ENCODE data around the gene DDX39A.

The DDX39A gene

DNA sequence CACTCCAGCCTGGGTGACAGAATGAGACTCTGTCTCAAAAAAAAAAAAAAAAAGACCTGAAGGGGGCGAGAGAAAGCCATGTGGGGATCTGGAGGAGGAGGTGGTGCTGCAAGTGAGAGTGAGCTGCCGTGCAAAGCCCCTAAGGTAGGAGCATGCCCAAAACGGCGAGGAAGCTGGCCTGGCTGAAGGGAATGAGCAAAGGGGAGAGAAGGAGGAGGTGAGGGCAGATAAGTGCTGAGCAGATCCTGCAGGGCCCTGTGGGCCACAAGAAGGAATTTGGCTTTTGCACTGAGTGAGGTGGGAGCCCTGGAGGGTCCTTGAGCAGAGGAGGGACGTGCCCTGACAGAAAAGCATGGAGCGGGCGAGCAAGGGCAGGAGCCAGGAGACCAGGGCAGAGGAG lies 57.3 kb downstream of the DDX39A start:
- DNase-seq, result no peak

Measured in activated CD4-positive, CD25-positive, alpha-beta regulatory T cell treated with anti-CD3 and anti-CD28 coated beads, Interleukin-2, amount 50 U/mL, for 72 hours (primary cell).